HG02938 (cell line): ENCODE measurements around the gene PADI4.

Experiments
- ATAC-seq: cut with Tn5 transposase; IDR thresholded peaks from one replicate; pipeline ENCODE4 v1.9.1; 2021; ENCODE audit warnings: mild to moderate bottlenecking, moderate library complexity; ENCODE audit not compliant: unreplicated experiment

PADI4 gene

GRCh38 chr1:17282836-17283235 lies 25.2 kb upstream of the PADI4 start:
- no peak for ATAC-seq

- ATAC-seq: no peak
Observed at GRCh38 chr1:17286646-17287045, 21.4 kb upstream of the PADI4 start.

- no peak for ATAC-seq
Observed at GRCh38 chr1:17287130-17287776, 20.7 kb upstream of the PADI4 start.

- ATAC-seq: no peak
Observed at GRCh38 chr1:17289721-17290120, 18.3 kb upstream of the PADI4 start.

DNA sequence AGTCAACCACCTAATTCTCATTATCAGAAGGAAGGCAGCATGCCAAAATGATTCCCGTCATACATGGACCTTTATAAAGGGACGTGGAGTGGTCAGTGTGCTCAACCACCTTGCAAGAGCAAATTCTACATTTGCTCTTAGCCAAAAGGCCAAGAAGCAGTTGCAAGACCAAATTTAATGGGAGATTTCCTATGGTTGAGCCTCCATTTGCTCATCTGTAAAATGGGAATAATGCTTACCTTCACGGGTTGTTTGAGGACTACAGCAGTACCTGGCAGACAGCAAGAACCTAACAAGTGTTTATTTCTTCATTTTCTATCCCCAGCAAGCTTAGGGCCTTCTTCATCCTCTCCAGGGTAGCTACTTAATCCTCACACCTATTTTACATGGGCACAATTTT lies 17.4 kb upstream of the PADI4 start:
- ATAC-seq: no peak

DNA sequence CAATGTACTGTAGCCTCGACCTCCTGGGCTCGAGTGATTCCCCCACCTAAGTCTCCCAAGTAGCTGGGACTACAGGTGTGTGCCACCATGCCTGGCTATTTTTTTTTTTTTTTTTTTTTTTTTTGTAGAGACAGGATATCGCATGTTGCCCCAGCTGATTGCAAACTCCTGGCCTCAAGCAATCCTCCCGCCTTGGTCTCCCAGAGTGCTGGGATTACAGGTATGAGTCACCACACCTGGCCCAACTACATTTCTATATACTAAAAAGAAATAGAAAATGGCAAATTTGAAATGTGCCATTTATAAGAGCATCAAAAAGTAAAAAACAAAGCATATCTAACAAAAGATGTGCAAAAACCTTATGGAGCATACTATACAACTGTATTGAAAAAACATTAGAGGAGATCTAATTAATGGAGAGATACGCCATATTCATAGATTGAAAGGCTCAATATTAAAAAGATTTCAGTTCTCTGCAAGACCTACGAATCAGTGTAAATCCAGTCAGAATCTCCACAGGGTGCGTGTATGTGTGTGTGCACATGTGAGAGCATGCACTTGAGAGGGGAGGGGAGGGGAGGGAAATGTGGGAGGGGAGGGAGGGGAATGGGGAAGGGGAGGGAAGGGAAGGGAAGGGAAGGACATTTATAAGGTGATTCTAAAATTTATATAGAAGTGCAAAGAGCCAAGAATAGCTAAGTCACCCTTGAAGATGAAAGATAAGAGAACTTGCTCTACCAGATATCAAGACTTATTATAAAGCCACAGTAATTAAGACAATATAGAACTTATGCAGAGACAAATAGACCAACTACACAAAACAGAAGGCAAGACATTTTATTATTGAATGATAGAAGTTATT lies 15.5 kb upstream of the PADI4 start:
- no peak for ATAC-seq

GRCh38 chr1:17293681-17294425 lies 14.1 kb upstream of the PADI4 start:
- ATAC-seq: no peak

- no peak for ATAC-seq
Observed at GRCh38 chr1:17295292-17295691, 12.7 kb upstream of the PADI4 start.

- ATAC-seq: no peak
Observed at GRCh38 chr1:17296086-17296485, 11.9 kb upstream of the PADI4 start.

- ATAC-seq: no peak
Observed at GRCh38 chr1:17297991-17298390, 10.0 kb upstream of the PADI4 start.

GRCh38 chr1:17301767-17302166 lies 6.2 kb upstream of the PADI4 start:
- no peak for ATAC-seq

DNA sequence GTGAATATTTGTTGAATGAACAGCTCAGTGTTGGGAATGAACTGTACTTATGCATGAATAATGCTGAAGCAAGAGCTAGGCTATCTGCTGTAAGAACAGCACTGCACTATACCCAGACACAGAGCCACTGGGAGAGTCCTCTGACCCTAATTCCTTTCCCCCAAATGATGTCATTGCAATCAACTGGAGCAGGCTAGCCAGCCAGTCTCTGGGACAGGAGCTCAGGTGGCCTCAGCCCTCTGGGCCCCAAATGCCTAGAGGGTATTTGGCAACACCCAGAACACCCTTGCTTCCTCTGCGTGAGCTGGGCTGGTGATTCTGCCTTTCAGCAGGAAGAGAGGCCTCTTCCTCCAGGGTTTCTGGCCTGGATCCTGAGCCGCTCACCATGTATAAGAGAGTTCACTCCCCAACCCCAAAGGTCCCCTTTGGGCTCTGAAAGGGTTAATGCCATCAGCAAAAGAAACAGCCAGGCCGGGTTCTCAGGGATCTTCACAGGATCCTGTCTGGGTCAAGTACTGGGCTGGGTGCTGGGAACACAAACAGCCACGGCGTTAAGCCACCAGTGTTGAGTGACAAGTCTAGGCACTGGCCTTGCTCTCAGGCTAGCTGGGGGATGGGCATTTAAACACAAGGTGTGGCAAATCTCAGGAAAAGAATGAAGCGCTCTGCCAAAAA lies 3.7 kb upstream of the PADI4 start:
- no peak for ATAC-seq

DNA sequence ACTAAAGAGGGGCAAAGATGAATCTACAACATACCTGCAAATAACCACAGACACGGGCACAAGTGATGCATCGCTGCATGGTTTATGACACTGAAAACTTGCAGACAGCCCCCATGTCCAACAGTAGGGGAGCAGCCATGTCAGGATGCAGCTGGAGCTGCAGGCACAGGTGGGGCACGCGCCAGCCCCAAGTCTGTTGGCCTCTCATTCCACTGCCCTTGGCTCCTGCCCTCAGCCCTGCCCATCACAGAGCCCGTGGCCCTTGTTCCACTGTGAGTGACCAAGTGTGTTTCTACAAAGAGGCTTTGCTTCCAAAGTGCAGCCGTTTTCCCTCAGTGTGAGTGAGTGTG lies 3.2 kb upstream of the PADI4 start:
- no peak for ATAC-seq

GRCh38 chr1:17305576-17306095 lies 2.4 kb upstream of the PADI4 start:
- no peak for ATAC-seq

GRCh38 chr1:17306407-17306806 lies 1.6 kb upstream of the PADI4 start:
- no peak for ATAC-seq

DNA sequence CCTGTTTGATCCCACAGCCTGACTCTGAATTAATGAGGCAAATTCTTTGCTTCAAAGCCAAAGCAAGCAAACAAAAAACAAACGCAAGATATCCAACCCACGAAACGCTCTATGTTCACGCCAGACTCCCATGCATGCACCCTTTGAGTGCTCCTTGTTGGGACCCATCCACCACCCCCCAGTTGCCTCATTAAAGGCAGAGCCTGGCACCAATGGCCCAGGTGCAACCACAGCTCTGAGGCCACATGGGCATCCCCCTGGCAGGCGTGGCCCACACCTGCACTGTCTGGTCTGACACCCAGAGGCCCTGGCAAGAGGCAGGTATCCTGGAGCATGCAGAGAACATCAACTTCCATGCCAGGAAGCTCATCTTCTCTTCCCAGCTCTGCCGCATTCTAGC lies 1.1 kb upstream of the PADI4 start:
- no peak for ATAC-seq

GRCh38 chr1:17307329-17307728 lies 668 bp upstream of the PADI4 start:
- ATAC-seq: no peak

- ATAC-seq: no peak
Observed at GRCh38 chr1:17308593-17308992, 596 bp downstream of the PADI4 start.

DNA sequence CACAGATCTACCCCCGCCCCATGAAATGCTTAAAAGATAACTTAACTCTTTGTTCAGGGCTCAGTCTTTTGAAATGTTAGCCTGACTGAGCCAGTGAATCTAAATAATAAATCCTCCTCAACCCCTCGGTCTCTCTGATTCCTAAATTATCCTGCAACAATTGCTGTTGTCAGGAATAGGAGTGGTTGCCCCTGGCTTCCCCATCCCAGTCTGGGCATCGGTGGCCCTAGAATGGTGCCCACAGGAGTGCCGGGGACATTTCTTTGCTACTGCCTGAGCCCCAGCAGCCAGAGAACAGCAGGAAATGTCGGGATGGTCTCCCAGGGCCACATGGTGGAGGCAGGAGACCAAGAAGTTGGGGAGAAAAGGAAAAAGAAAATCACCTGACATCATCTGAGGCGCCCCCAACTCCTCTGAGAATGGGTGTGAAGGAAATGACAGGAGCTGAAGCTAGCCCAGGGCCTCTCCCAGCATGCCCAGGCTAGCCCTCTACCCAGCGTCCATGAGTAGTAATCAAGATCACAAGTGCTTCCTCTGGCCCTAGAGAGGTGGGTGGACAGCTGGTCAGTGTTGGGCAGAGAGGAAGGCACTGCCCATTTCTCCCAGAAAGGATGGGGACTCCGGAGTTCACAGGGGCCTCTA lies 1.6 kb downstream of the PADI4 start:
- no peak for ATAC-seq

DNA sequence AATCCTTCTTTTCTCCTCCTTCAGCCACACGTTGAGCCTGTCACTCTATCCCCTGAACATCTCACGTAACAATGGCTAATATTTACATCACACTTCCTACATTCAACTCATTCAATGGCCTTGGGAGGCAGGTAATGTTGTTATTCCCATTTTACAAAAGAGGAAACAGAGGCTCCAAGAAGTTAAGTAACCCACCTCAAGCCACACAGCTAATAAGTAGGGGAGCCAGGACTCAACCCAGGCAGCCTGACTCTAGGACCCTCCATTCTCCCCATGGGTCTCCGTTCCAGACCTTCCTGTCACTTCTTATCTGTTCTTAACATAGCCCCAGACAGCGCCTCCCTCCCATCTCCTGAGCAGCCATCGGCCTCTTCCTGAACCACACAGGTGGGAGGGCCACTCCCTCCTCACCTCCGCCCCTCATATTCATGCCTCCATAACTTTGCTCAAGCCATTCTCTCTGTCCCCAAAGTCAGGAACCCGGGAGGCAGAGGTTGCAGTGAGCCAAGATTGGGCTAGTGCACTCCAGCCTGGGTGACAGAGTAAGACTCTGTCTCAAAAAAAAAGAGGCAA lies 2.2 kb downstream of the PADI4 start:
- ATAC-seq: no peak
